NT2/D1 (cell line): ENCODE measurements around the gene NOM1.

ENCODE experiments used
- DNase-seq: peaks from one replicate; pipeline ENCODE4 v3.0.0-alpha.2; 2011; ENCODE audit warnings: low read depth, low spot score
- H3K27me3 ChIP-seq: 2 replicates; pipeline ENCODE4 v1.6.0; 2011; ENCODE audit warnings: mild to moderate bottlenecking; ENCODE audit not compliant: insufficient read length, insufficient read depth
- H3K36me3 ChIP-seq: 2 replicates; pipeline ENCODE4 v1.6.1; 2011; ENCODE audit warnings: mild to moderate bottlenecking, low read length, mixed read lengths; ENCODE audit not compliant: insufficient read depth, insufficient read length
- H3K4me1 ChIP-seq: 2 replicates; pipeline ENCODE4 v1.5.1; 2011; ENCODE audit not compliant: insufficient read depth, insufficient read length
- H3K4me3 ChIP-seq: 2 replicates; pipeline ENCODE4 v1.5.1; 2011; ENCODE audit warnings: low read depth; ENCODE audit not compliant: insufficient read length
- H3K9ac ChIP-seq: 2 replicates; pipeline ENCODE4 v1.6.0; 2011; ENCODE audit warnings: low read depth; ENCODE audit not compliant: insufficient read length
- H3K9me3 ChIP-seq: 2 replicates; pipeline ENCODE4 v1.5.1; 2011; ENCODE audit warnings: mild to moderate bottlenecking, low read length; ENCODE audit not compliant: insufficient read depth
- SUZ12 ChIP-seq: IDR thresholded peaks from 2 replicates; pipeline ENCODE4 v1.6.1; 2011; ENCODE audit not compliant: insufficient read length, insufficient read depth; ENCODE audit errors: extremely low read depth
- YY1 ChIP-seq: IDR thresholded peaks from 2 replicates; pipeline ENCODE4 v1.6.1; 2011; ENCODE audit not compliant: insufficient read length, insufficient read depth
- ZNF274 ChIP-seq: IDR thresholded peaks from 2 replicates; pipeline ENCODE4 v1.6.1; 2011; ENCODE audit warnings: mild to moderate bottlenecking, low read depth, low read length

The NOM1 gene

GRCh38 chr7:156988343-156989185 is 39.1 kb downstream of the NOM1 start:
- H3K4me1 ChIP-seq: peaks cover 2% of the 10 kb centered on the region
- H3K9me3 ChIP-seq: no peaks in the 10 kb centered on the region
- no peak overlapping the region for H3K4me3 ChIP-seq
- H3K36me3 ChIP-seq: no peaks in the 10 kb centered on the region
- H3K27me3 ChIP-seq: no peaks in the 10 kb centered on the region
- no peak for TF ChIP-seq ZNF274
- no peak for DNase-seq
- H3K9ac ChIP-seq: no peak overlapping the region

GRCh38 chr7:156989766-156990535 is 40.4 kb downstream of the NOM1 start:
- no peak for DNase-seq
- Histone ChIP-seq H3K36me3 (no peaks in the 10 kb centered on the region), H3K9ac (no peak overlapping the region), H3K4me3 (no peak overlapping the region), H3K4me1 (peaks cover 2% of the 10 kb centered on the region), H3K27me3 (no peaks in the 10 kb centered on the region), H3K9me3 (no peaks in the 10 kb centered on the region)
- TF ChIP-seq YY1 (no peak), ZNF274 (no peak), SUZ12 (no peak)

GRCh38 chr7:156993021-156993924 is 43.8 kb downstream of the NOM1 start:
- no peaks in the 10 kb centered on the region for H3K9me3 ChIP-seq
- no peak for TF ChIP-seq SUZ12
- TF ChIP-seq ZNF274: no peak
- no peak for TF ChIP-seq YY1
- H3K27me3 ChIP-seq: peaks cover 24% of the 10 kb centered on the region
- peak overlapping the region; percentile 21 for H3K9ac ChIP-seq
- no peak for DNase-seq
- no peaks in the 10 kb centered on the region for H3K4me1 ChIP-seq
- no peaks in the 10 kb centered on the region for H3K36me3 ChIP-seq
- no peak overlapping the region for H3K4me3 ChIP-seq

- Histone ChIP-seq H3K27me3 (peaks cover 30% of the 10 kb centered on the region), H3K9me3 (no peaks in the 10 kb centered on the region), H3K4me1 (no peaks in the 10 kb centered on the region), H3K36me3 (no peaks in the 10 kb centered on the region), H3K9ac (no peak overlapping the region), H3K4me3 (no peak overlapping the region)
- TF ChIP-seq SUZ12 (no peak), YY1 (no peak), ZNF274 (no peak)
- DNase-seq: no peak
These were observed 44.4 kb downstream of the NOM1 start for GRCh38 chr7:156993925-156994235.

DNA sequence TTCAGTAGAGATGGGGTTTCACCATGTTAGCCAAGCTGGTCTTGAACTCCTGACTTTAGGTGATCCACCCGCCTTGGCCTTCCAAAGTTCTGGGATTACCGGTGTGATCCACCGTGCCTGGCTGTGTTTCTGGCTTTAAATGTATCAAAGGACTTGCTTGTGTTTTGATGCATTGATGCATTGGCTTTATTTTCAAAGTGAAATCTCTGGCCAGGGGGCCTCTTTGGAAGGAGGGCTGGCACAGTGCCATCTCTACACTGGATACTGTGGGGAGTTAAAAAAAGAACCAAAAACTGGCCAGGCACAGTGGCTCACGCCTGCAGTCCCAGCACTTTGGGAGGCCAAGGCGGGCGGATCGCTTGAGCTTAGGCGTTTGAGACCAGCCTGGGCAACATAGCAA is 44.9 kb downstream of the NOM1 start:
- Histone ChIP-seq H3K4me3 (no peak overlapping the region), H3K9ac (no peak overlapping the region), H3K4me1 (no peaks in the 10 kb centered on the region), H3K36me3 (no peaks in the 10 kb centered on the region), H3K9me3 (no peaks in the 10 kb centered on the region), H3K27me3 (peaks cover 35% of the 10 kb centered on the region)
- TF ChIP-seq ZNF274 (no peak), SUZ12 (no peak), YY1 (no peak)
- no peak for DNase-seq

DNA sequence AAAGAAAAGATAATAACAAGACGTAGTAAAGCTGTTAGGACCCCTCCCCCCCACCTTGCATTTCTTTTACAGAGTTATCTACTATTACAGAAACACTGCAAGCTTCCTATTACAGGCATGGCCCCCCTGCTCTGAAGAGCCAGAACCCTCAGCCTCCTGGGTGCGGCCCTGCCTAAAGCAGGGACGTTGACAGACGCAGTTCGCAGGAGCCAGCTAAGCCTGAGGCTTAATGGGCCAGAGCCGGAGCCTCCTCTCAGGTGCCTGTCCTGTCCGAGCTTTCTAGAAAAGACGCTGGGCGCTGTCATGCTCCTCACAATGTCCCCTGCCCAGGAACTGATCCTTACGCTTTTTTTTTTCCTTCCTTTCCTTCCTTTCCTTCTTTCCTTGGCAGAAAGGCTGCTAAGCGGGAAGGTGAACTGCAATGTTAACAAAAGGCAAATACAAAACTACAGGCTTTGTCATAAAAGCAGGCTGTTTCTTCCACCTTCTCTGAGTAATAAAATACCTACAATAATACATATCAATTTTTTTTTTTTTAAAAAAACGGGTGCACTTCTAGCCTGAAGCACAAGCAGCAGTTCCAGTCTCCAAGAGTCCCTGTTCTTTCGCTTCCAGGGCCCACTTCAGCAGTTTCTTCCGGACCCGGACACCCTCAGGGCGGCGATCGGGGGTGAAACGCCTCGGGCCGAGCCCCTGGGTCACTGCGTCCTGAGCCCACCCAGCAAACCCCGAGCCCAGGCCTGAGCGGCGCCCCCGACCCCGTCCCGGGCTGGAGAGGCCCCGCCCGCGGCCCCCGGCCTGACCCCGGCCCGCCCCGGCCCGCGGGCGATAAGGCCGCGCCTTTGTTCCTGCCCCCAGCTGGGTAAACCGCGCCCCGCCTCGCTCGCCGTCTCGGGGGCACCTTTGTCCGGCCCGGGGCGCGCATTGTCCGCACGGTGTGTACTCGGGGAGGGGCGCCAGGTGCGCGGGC is 49.8 kb downstream of the NOM1 start:
- no peak overlapping the region for H3K9ac ChIP-seq
- DNase-seq: no peak

More for the DNA sequence above, 49.8 kb downstream of the NOM1 start:
- peaks cover 2% of the 10 kb centered on the region for H3K4me1 ChIP-seq
- H3K4me3 ChIP-seq: no peak overlapping the region
- H3K36me3 ChIP-seq: no peaks in the 10 kb centered on the region
- H3K27me3 ChIP-seq: peaks cover 81% of the 10 kb centered on the region
- TF ChIP-seq SUZ12 (no peak), YY1 (no peak), ZNF274 (no peak)
- H3K9me3 ChIP-seq: no peaks in the 10 kb centered on the region
